Measurements from ENCODE around the gene CRY1. TPM values are rescaled to one million over a fixed set of nuclear protein-coding genes. Genes with fewer than 3 reads are reported as not detected.
"Not testable (repeated sequence)": the region's sequence is repeated elsewhere in the genome, so short reads cannot be mapped to it uniquely, and the experiment has no call there.

The CRY1 gene
- total and polyA plus RNA-seq, 8 donors = 3.6 to 95.1 (median 24.0) TPM

GRCh38 chr12:107027636-107028053 is 65.7 kb downstream of the CRY1 start:
- Histone ChIP-seq H3K9me3 (no peaks in the 10 kb centered on the region), H3K36me3 (no peaks in the 10 kb centered on the region), H3K4me3 (no peak overlapping the region), H3K27ac (peak overlapping the region in 4 of 5 donors; percentile 71 to 86 (median 78)), H3K27me3 (no peaks in the 10 kb centered on the region), H3K4me1 (peaks cover 19 to 64% (median 46%) of the 10 kb centered on the region in 4 donors)
- intact Hi-C loops (cut with DNase I; ENCODE audit: low total_unique reads) = no loop called here
- peak; percentile 44 to 82 (median 57) for TF ChIP-seq POLR2AphosphoS5 (IDR thresholded peaks at IDR 0.05)
- no peak for TF ChIP-seq EP300 (IDR thresholded peaks at IDR 0.05)
- DNase-seq = peak in 1 of 2 donors; percentile 95
- 1 to 9% (median 9%) methylated on average over 2 of the region's 2 CpGs for WGBS, 5 donors

- peaks cover 19 to 64% (median 46%) of the 10 kb centered on the region in 4 donors for H3K4me1 ChIP-seq
- peak overlapping the region in 4 of 5 donors; percentile 71 to 86 (median 78) for H3K27ac ChIP-seq
- WGBS, 5 donors = 21 to 36% (median 28%) methylated on average over 4 of the region's 4 CpGs
- H3K4me3 ChIP-seq = no peak overlapping the region
- peak in 1 of 2 donors; percentile 36 for DNase-seq
- TF ChIP-seq EP300 (IDR thresholded peaks at IDR 0.05) = no peak
- TF ChIP-seq POLR2AphosphoS5 (IDR thresholded peaks at IDR 0.05) = no peak
- TF ChIP-seq POLR2A (IDR thresholded peaks at IDR 0.05) = no peak
- TF ChIP-seq, protein P1, sequence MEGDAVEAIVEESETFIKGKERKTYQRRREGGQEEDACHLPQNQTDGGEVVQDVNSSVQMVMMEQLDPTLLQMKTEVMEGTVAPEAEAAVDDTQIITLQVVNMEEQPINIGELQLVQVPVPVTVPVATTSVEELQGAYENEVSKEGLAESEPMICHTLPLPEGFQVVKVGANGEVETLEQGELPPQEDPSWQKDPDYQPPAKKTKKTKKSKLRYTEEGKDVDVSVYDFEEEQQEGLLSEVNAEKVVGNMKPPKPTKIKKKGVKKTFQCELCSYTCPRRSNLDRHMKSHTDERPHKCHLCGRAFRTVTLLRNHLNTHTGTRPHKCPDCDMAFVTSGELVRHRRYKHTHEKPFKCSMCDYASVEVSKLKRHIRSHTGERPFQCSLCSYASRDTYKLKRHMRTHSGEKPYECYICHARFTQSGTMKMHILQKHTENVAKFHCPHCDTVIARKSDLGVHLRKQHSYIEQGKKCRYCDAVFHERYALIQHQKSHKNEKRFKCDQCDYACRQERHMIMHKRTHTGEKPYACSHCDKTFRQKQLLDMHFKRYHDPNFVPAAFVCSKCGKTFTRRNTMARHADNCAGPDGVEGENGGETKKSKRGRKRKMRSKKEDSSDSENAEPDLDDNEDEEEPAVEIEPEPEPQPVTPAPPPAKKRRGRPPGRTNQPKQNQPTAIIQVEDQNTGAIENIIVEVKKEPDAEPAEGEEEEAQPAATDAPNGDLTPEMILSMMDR (IDR thresholded peaks at IDR 0.05) = no peak
- H3K36me3 ChIP-seq = no peaks in the 10 kb centered on the region
- no peaks in the 10 kb centered on the region for H3K9me3 ChIP-seq
- intact Hi-C loops (cut with DNase I; ENCODE audit: low total_unique reads) = no loop called here
- H3K27me3 ChIP-seq = no peaks in the 10 kb centered on the region
Measured at GRCh38 chr12:107026806-107027635, 66.3 kb downstream of the CRY1 start.

GRCh38 chr12:107026356-107026755 is 67.0 kb downstream of the CRY1 start:
- DNase-seq; H3K27me3 ChIP-seq; intact Hi-C loops (cut with DNase I; ENCODE audit: low total_unique reads); H3K36me3 ChIP-seq; H3K9me3 ChIP-seq; H3K4me3 ChIP-seq: not testable (repeated sequence)
- Histone ChIP-seq H3K27ac (peak overlapping the region; percentile 4 to 86 (median 71)), H3K4me1 (peaks cover 19 to 59% (median 44%) of the 10 kb centered on the region in 4 donors)

- no peak for DNase-seq
- WGBS, 5 donors = 66 to 88% (median 84%) methylated on average over 1 of the region's 1 CpG
- TF ChIP-seq, protein P1 (IDR thresholded peaks at IDR 0.05) = no peak
- TF ChIP-seq POLR2AphosphoS5 (IDR thresholded peaks at IDR 0.05) (no peak), POLR2A (IDR thresholded peaks at IDR 0.05) (no peak), EP300 (IDR thresholded peaks at IDR 0.05) (no peak)
- Histone ChIP-seq H3K9me3 (no peaks in the 10 kb centered on the region), H3K36me3 (peaks cover 0 to 9% (median 4%) of the 10 kb centered on the region in 4 donors), H3K4me1 (peaks cover 19 to 53% (median 40%) of the 10 kb centered on the region in 4 donors), H3K4me3 (no peak overlapping the region), H3K27me3 (no peaks in the 10 kb centered on the region), H3K27ac (peak overlapping the region in 2 of 5 donors; percentile 36 to 86)
- intact Hi-C loops (cut with DNase I; ENCODE audit: low total_unique reads) = no loop called here
Measured at GRCh38 chr12:107025671-107026070, 67.7 kb downstream of the CRY1 start.

DNA sequence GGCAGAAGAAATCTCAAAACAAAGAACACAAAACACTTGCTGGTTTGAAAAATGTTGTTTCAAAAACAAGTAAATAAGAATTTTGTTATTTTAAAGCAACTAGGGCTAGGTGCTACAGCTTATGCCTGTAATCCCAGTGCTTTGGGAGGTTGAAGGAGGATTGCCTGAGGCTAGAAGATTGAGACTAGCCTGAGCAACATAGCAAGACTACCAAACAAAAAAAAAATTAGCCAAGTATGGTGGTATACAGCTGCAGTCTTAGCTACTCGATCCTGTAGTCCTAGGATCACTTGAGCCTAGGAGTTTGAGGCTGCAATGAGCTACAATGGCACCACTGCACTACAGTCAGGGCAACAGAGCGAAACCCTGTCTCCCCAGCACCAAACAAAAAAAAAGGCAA is 73.8 kb downstream of the CRY1 start:
- no peak overlapping the region for H3K27ac ChIP-seq
- no peak for TF ChIP-seq POLR2A (IDR thresholded peaks at IDR 0.05)
- TF ChIP-seq, protein P1 (IDR thresholded peaks at IDR 0.05) = no peak
- TF ChIP-seq EP300 (IDR thresholded peaks at IDR 0.05) = no peak
- TF ChIP-seq POLR2AphosphoS5 (IDR thresholded peaks at IDR 0.05) = no peak
- 93 to 97% (median 96%) methylated on average over 2 of the region's 2 CpGs for WGBS, 5 donors
- H3K27me3 ChIP-seq = no peaks in the 10 kb centered on the region
- intact Hi-C loops (cut with DNase I; ENCODE audit: low total_unique reads) = no loop called here
- no peaks in the 10 kb centered on the region for H3K9me3 ChIP-seq
- no peaks in the 10 kb centered on the region for H3K4me1 ChIP-seq
- peaks cover 0 to 20% (median 10%) of the 10 kb centered on the region in 4 donors for H3K36me3 ChIP-seq
- no peak for DNase-seq
- H3K4me3 ChIP-seq = no peak overlapping the region

Measured in stomach (tissue), 9 donors.